ENCODE measurements around the gene CAMTA1. TPM values are rescaled to one million over a fixed set of nuclear protein-coding genes. Genes with fewer than 3 reads are reported as not detected.

CAMTA1 gene
- total RNA-seq, 1 donor from 2014 or later: 160 TPM

- no peak for DNase-seq
- no peak overlapping the region for H3K27ac ChIP-seq (replicated peaks)
- H3K27me3 ChIP-seq (ENCODE audit: low read depth): no peaks in the 10 kb centered on the region
- H3K9me3 ChIP-seq (replicated peaks): no peaks in the 10 kb centered on the region
- H3K4me1 ChIP-seq: peaks cover 36% of the 10 kb centered on the region
- H3K36me3 ChIP-seq: peaks cover 5% of the 10 kb centered on the region
- H3K4me3 ChIP-seq: no peak overlapping the region
- TF ChIP-seq CTCF (IDR thresholded peaks at IDR 0.05; ENCODE audit: borderline replicate concordance): no peak
- intact Hi-C loops (cut with micrococcal nuclease): no loop called here
Measured at GRCh38 chr1:6871300-6871972, 86.2 kb downstream of the CAMTA1 start.

DNA sequence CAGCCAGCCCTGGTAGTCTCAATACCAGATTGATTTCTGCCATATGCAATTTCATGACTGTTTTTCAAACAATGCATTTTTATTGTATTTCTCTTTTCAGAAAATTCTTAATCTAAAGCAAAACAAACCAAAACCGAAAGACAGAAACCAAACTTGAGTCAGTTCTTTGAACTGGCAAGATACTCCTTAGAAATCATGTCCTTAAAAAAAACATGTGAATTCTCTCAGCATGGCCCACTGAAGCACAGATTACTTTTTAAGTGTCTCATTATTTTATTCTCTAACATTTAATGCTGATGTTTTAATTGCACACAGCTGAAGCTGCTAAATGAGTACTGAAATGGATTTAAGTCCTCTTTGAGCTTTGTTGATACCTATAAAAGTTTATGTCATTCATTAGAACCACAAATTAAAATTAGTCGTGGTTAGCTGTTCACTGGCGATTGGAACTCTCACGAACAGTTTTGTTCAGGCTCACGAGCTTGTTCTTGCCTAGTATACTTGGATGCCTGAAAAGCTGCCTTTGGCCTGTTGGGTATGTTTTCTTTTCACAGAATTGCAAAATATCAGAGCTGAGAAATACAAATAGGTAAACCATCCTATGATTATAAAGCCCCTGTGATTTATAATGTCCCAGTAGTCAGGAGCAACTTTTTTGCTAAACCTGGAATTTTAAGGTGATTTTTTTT lies 87.5 kb downstream of the CAMTA1 start:
- no peak for DNase-seq
- intact Hi-C loops (cut with micrococcal nuclease): no loop called here
- H3K4me3 ChIP-seq: no peak overlapping the region
- no peaks in the 10 kb centered on the region for H3K27me3 ChIP-seq (ENCODE audit: low read depth)
- peaks cover 28% of the 10 kb centered on the region for H3K4me1 ChIP-seq
- no peak overlapping the region for H3K27ac ChIP-seq (replicated peaks)
- no peaks in the 10 kb centered on the region for H3K9me3 ChIP-seq (replicated peaks)
- no peak for TF ChIP-seq CTCF (IDR thresholded peaks at IDR 0.05; ENCODE audit: borderline replicate concordance)
- peaks cover 5% of the 10 kb centered on the region for H3K36me3 ChIP-seq

- no peak for DNase-seq
- no peak overlapping the region for H3K4me3 ChIP-seq
- TF ChIP-seq CTCF (IDR thresholded peaks at IDR 0.05; ENCODE audit: borderline replicate concordance): no peak
- H3K27ac ChIP-seq (replicated peaks): no peak overlapping the region
- H3K36me3 ChIP-seq: peaks cover 5% of the 10 kb centered on the region
- no peaks in the 10 kb centered on the region for H3K9me3 ChIP-seq (replicated peaks)
- intact Hi-C loops (cut with micrococcal nuclease): no loop called here
- H3K27me3 ChIP-seq (ENCODE audit: low read depth): no peaks in the 10 kb centered on the region
- H3K4me1 ChIP-seq: peaks cover 23% of the 10 kb centered on the region
Measured at GRCh38 chr1:6873298-6874015, 88.2 kb downstream of the CAMTA1 start.

DNA sequence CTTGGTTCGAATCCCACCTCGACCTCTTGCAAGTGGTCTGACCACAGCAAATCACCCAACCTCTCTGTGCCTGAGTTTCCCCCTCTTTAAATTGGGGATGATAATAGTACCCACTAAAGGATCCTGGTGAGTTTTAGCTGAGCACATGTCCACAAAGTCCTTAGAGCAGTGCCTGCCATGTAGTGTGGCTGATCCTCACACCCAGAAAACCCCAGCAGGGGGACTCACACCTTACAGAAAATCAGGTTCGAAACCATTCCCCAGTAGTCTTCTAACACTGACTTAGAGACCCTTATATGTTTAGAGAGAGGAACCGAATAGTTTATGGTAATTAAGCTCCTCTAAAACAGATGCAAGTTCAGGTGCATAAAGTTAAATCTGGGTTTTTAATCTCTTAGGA lies 89.0 kb downstream of the CAMTA1 start:
- H3K27ac ChIP-seq (replicated peaks): no peak overlapping the region
- H3K9me3 ChIP-seq (replicated peaks): no peaks in the 10 kb centered on the region
- H3K27me3 ChIP-seq (ENCODE audit: low read depth): no peaks in the 10 kb centered on the region
- peaks cover 14% of the 10 kb centered on the region for H3K4me1 ChIP-seq
- DNase-seq: no peak
- H3K36me3 ChIP-seq: peaks cover 5% of the 10 kb centered on the region
- intact Hi-C loops (cut with micrococcal nuclease): no loop called here
- H3K4me3 ChIP-seq: no peak overlapping the region
- no peak for TF ChIP-seq CTCF (IDR thresholded peaks at IDR 0.05; ENCODE audit: borderline replicate concordance)

DNA sequence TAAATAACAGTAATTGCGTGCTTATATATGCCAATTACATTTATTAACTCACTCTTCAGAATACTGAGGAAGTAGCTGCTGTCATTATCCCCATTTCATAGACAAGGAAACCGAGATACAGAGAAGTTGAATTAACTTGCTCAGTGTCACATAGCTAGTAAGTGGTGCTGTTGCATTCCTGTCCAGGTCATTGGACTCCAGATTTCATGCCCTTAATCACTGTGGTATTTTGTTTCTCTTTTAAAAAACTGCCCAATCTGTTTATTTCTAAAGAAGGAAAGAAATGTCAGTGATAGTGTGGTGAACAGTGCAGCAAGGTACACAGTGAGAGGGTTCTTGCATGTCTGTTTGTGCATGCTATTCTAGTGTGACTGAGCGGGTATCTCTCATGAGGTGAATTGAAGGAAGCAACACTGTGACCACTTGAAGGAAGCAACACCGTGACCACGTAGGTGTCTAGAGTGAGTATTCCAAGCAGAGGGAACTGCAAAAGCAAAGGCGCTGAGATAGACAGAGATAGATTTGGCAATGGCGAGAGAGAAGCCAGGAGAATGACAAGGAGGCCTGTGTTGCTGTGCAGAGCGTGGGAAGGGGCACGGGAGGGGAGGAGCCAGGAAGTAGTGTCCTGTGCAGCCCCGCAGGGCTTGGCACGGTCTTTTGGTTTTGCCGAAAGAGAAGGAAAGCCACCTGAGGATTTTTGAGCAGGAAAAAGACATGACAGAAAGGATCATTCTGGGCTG lies 95.9 kb downstream of the CAMTA1 start:
- H3K4me3 ChIP-seq: no peak overlapping the region
- intact Hi-C loops (cut with micrococcal nuclease): loop anchor here (10.0 kb wide), 1 partner anchor 156 kb away; no protein-coding TSS in a partner anchor
- H3K9me3 ChIP-seq (replicated peaks): no peaks in the 10 kb centered on the region
- H3K4me1 ChIP-seq: peaks cover 4% of the 10 kb centered on the region
- TF ChIP-seq CTCF (IDR thresholded peaks at IDR 0.05; ENCODE audit: borderline replicate concordance): no peak
- H3K27ac ChIP-seq (replicated peaks): no peak overlapping the region
- DNase-seq: no peak
- H3K27me3 ChIP-seq (ENCODE audit: low read depth): no peaks in the 10 kb centered on the region
- H3K36me3 ChIP-seq: no peaks in the 10 kb centered on the region

Measured in left ventricle myocardium inferior (tissue), 1 donor.